Measurements from ENCODE around the gene DLG1. TPM values are rescaled to one million over a fixed set of nuclear protein-coding genes. Genes with fewer than 3 reads are reported as not detected.

Gene DLG1
- polyA plus RNA-seq, 1 donor from 2014 or later = 43.9 TPM

GRCh38 chr3:197292648-197293047 lies 5.8 kb downstream of the DLG1 start:
- Histone ChIP-seq H3K27me3 (ENCODE audit: insufficient read depth, low read depth, low read length) (no peaks in the 10 kb centered on the region), H3K27ac (ENCODE audit: low read length) (no peak overlapping the region), H3K79me2 (replicated peaks; ENCODE audit: insufficient read depth, low read length) (peaks cover 47% of the 10 kb centered on the region), H3K9me2 (ENCODE audit: insufficient read depth, low read length) (no peaks in the 10 kb centered on the region), H3K9ac (ENCODE audit: low read length) (no peak overlapping the region), H2AFZ (ENCODE audit: low read depth, low read length) (no peak overlapping the region), H3F3A (ENCODE audit: insufficient read depth, low read length, poor library complexity, severe bottlenecking) (no peaks in the 10 kb centered on the region), H3K36me3 (ENCODE audit: insufficient read depth, low read length) (no peaks in the 10 kb centered on the region), H4K20me1 (ENCODE audit: insufficient read depth) (no peaks in the 10 kb centered on the region), H3K9me3 (ENCODE audit: low read length) (no peaks in the 10 kb centered on the region), H3K4me3 (ENCODE audit: low read length) (no peak overlapping the region), H3K4me2 (ENCODE audit: low read length) (no peak overlapping the region)
- no peak for TF ChIP-seq POLR2AphosphoS5 (IDR thresholded peaks at IDR 0.05)
- no peak for TF ChIP-seq EZH2 (IDR thresholded peaks at IDR 0.05; ENCODE audit: borderline replicate concordance, insufficient read depth, low read length, poor library complexity, severe bottlenecking)
- no peak for TF ChIP-seq CTCF (IDR thresholded peaks at IDR 0.05; ENCODE audit: poor library complexity, severe bottlenecking)
- no peak for TF ChIP-seq RAD21 (conservative IDR thresholded peaks at IDR 0.05)
- no peak for TF ChIP-seq EP300 (conservative IDR thresholded peaks at IDR 0.05; ENCODE audit: poor library complexity, severe bottlenecking)
- TF ChIP-seq TAF1 (IDR thresholded peaks at IDR 0.05; ENCODE audit: low read depth) = no peak
- no peak for TF ChIP-seq REST (IDR thresholded peaks at IDR 0.05; ENCODE audit: borderline replicate concordance)
- no peak for TF ChIP-seq MXI1 (conservative IDR thresholded peaks at IDR 0.05; ENCODE audit: poor library complexity, severe bottlenecking)
- no peak for TF ChIP-seq SMC3 (conservative IDR thresholded peaks at IDR 0.05; ENCODE audit: poor library complexity)

- Histone ChIP-seq H3K79me2 (replicated peaks; ENCODE audit: insufficient read depth, low read length) (peaks cover 44% of the 10 kb centered on the region), H2AFZ (ENCODE audit: low read depth, low read length) (no peak overlapping the region), H3K9ac (ENCODE audit: low read length) (no peak overlapping the region), H4K20me1 (ENCODE audit: insufficient read depth) (no peaks in the 10 kb centered on the region), H3K9me3 (ENCODE audit: low read length) (no peaks in the 10 kb centered on the region), H3F3A (ENCODE audit: insufficient read depth, low read length, poor library complexity, severe bottlenecking) (no peaks in the 10 kb centered on the region), H3K36me3 (ENCODE audit: insufficient read depth, low read length) (no peaks in the 10 kb centered on the region), H3K27ac (ENCODE audit: low read length) (no peak overlapping the region), H3K4me3 (ENCODE audit: low read length) (no peak overlapping the region), H3K4me2 (ENCODE audit: low read length) (no peak overlapping the region), H3K27me3 (ENCODE audit: insufficient read depth, low read depth, low read length) (no peaks in the 10 kb centered on the region), H3K9me2 (ENCODE audit: insufficient read depth, low read length) (no peaks in the 10 kb centered on the region)
- TF ChIP-seq SMC3 (conservative IDR thresholded peaks at IDR 0.05; ENCODE audit: poor library complexity) = no peak
- no peak for TF ChIP-seq TAF1 (IDR thresholded peaks at IDR 0.05; ENCODE audit: low read depth)
- TF ChIP-seq EP300 (conservative IDR thresholded peaks at IDR 0.05; ENCODE audit: poor library complexity, severe bottlenecking) = no peak
- TF ChIP-seq RAD21 (conservative IDR thresholded peaks at IDR 0.05) = no peak
- no peak for TF ChIP-seq CTCF (IDR thresholded peaks at IDR 0.05; ENCODE audit: poor library complexity, severe bottlenecking)
Measured at GRCh38 chr3:197292083-197292646, 6.2 kb downstream of the DLG1 start.

Data from neural cell (in vitro differentiated cells).